Endothelial cell of umbilical vein (primary cell): ENCODE measurements around the gene TTLL5. TPM values are rescaled to one million over a fixed set of nuclear protein-coding genes. Genes with fewer than 3 reads are reported as not detected.

Source experiments
- BruUV-seq: library from RNA; stranded (reverse); fragments of 400-500 nt; replicated peaks from 2 replicates; lab custom pipeline; 2021; lab: Mats Ljungman, UMichigan
- CTCF ChIA-PET: fragments of 300-600, 350-600 bp; sonication (Branson Sonifier 250); formaldehyde crosslinking; loops from one replicate; lab custom pipeline; 2021; ENCODE audit warnings: antibody characterized with exemption, inconsistent platforms; lab: Charles Lee
- POLR2A ChIA-PET: fragments of 300-600, 350-600 bp; sonication (Branson Sonifier 250); formaldehyde crosslinking; loops from one replicate; lab custom pipeline; 2021; ENCODE audit warnings: antibody characterized with exemption, inconsistent platforms; lab: Charles Lee
- DNase-seq: peaks from one replicate; pipeline ENCODE4 v3.0.0-alpha.2; 2011; ENCODE audit warnings: low read depth, low spot score
- FAIRE-seq: peaks from 2 replicates; lab custom pipeline; 2011; peaks lifted over from hg19 to GRCh38; lab: Jason Lieb, UNC
- H2AFZ ChIP-seq: 2 replicates; pipeline ENCODE4 v1.6.0; 2012; ENCODE audit warnings: low read depth, low read length, control low read depth, inconsistent platforms
- H3K27ac ChIP-seq: 2 replicates; pipeline ENCODE4 v1.5.1; 2011; ENCODE audit warnings: low read depth, mild to moderate bottlenecking, control low read depth, low read length, moderate library complexity; ENCODE audit not compliant: insufficient read depth
- H3K27me3 ChIP-seq, 2 experiments: 2 replicates each; pipeline versions ENCODE4 v1.6.0 to v1.6.1; 2011; ENCODE audit warnings: low read length in 2 of 2, mixed read lengths in 1 of 2; ENCODE audit not compliant: control insufficient read depth in 2 of 2, insufficient read depth in 2 of 2
- H3K36me3 ChIP-seq, 2 experiments: 2 replicates in 1 of 2; 3 replicates in 1 of 2; pipeline ENCODE4 v1.5.1; 2011; ENCODE audit warnings: low read length in 2 of 2, mild to moderate bottlenecking in 1 of 2, moderate library complexity in 1 of 2; ENCODE audit not compliant: control insufficient read depth in 2 of 2, insufficient read depth in 2 of 2; ENCODE audit errors: extremely low read depth in 1 of 2
- H3K4me1 ChIP-seq: 3 replicates; pipeline ENCODE4 v1.5.1; 2011; ENCODE audit warnings: mild to moderate bottlenecking, low read length; ENCODE audit not compliant: control insufficient read depth, insufficient read depth; ENCODE audit errors: extremely low read depth
- H3K4me2 ChIP-seq: 2 replicates; pipeline ENCODE4 v1.6.1; 2011; ENCODE audit warnings: low read length, control low read depth, mixed read lengths; ENCODE audit not compliant: insufficient read depth
- H3K4me3 ChIP-seq, 3 experiments: fragments of 200-600 bp in 1 of 3; sonication (generic), shearing (Covaris generic) in 1 of 3; replicated peaks in 1 of 3; 2 replicates each; pipeline ENCODE4 v1.5.1; 2011 to 2016; ENCODE audit warnings: control low read depth in 3 of 3, low read length in 3 of 3, mild to moderate bottlenecking in 2 of 3, inconsistent platforms in 1 of 3, low read depth in 1 of 3, moderate library complexity in 1 of 3; ENCODE audit not compliant: insufficient read depth in 1 of 3
- H3K79me2 ChIP-seq: 2 replicates; pipeline ENCODE4 v1.6.0; 2012; ENCODE audit warnings: low read length, inconsistent platforms; ENCODE audit not compliant: control insufficient read depth, insufficient read depth
- H3K9ac ChIP-seq: replicated peaks from 2 replicates; pipeline ENCODE3; 2011; ENCODE audit warnings: low read length, control low read depth; ENCODE audit not compliant: insufficient read depth; ENCODE audit errors: extremely low read depth
- H3K9me1 ChIP-seq: replicated peaks from 3 replicates; pipeline ENCODE4 v1.6.0; 2011; ENCODE audit warnings: mild to moderate bottlenecking, low read length; ENCODE audit not compliant: control insufficient read depth, insufficient read depth; ENCODE audit errors: extremely low read depth
- H3K9me3 ChIP-seq: replicated peaks from 2 replicates; pipeline ENCODE4 v1.5.1; 2012; ENCODE audit warnings: low read length, inconsistent platforms; ENCODE audit not compliant: control insufficient read depth, insufficient read depth
- H4K20me1 ChIP-seq: replicated peaks from 2 replicates; pipeline ENCODE3; 2011; ENCODE audit warnings: mild to moderate bottlenecking, low read length; ENCODE audit not compliant: control insufficient read depth, insufficient read depth; ENCODE audit errors: extremely low read depth
- EZH2 ChIP-seq: IDR thresholded peaks from 2 replicates; pipeline ENCODE4 v1.6.1; 2012; ENCODE audit warnings: borderline replicate concordance, low read depth, mild to moderate bottlenecking, moderate library complexity, low read length, inconsistent platforms; ENCODE audit not compliant: severe bottlenecking
- FOS ChIP-seq: IDR thresholded peaks from 2 replicates; pipeline ENCODE4 v1.6.1; 2011; ENCODE audit warnings: mild to moderate bottlenecking, low read length, moderate library complexity, borderline replicate concordance; ENCODE audit not compliant: insufficient read depth
- GATA2 ChIP-seq: IDR thresholded peaks from 2 replicates; pipeline ENCODE4 v1.7.0; 2011; ENCODE audit warnings: low read depth, mild to moderate bottlenecking, moderate library complexity, mixed read lengths, low read length; ENCODE audit not compliant: insufficient read length, insufficient read depth
- JUN ChIP-seq: IDR thresholded peaks from 2 replicates; pipeline ENCODE4 v1.6.1; 2011; ENCODE audit warnings: borderline replicate concordance, low read depth; ENCODE audit not compliant: insufficient read length, insufficient read depth
- MYC ChIP-seq: IDR thresholded peaks from one replicate; pipeline ENCODE4 v1.6.1; 2011; ENCODE audit warnings: mild to moderate bottlenecking, low read depth, low read length
- POLR2A ChIP-seq: IDR thresholded peaks from 2 replicates; pipeline ENCODE4 v1.6.1; 2012; ENCODE audit warnings: low read depth, mild to moderate bottlenecking, control low read depth, low read length
- POLR2AphosphoS5 ChIP-seq: IDR thresholded peaks from 2 replicates; pipeline ENCODE4 v1.6.1; 2012; ENCODE audit warnings: low read depth, mild to moderate bottlenecking, control low read depth, low read length, moderate library complexity; ENCODE audit not compliant: insufficient read depth
- dilution Hi-C: fragments of 300-500 bp; cut with MboI; formaldehyde crosslinking; loops from one replicate; pipeline ENCODE4 v1.15.0; 2019; ENCODE audit warnings: low sequenced_read_pairs; ENCODE audit not compliant: extremely low pct_ligation_motif_present
- intact Hi-C: fragments of 100-400 bp; cut with micrococcal nuclease; formaldehyde crosslinking; loops from one replicate; pipeline ENCODE4 v1.10.0; 2022
- polyA plus RNA-seq, 4 experiments: library from polyadenylated mRNA; depleted of rRNA in 3 of 4; stranded (reverse) in 3 of 4; unstranded in 1 of 4; fragments of >200 nt; gene quantifications; 2 replicates each; pipeline versions ENCODE4 v1.2.1 to v1.2.3, GENCODE V29; 2011 to 2012; ENCODE audit warnings: missing spikeins in 1 of 4
- total RNA-seq: library from RNA; stranded (reverse); gene quantifications from 2 replicates; pipeline ENCODE4 v1.2.3, GENCODE V29; 2021
- TF ChIP-seq, protein P1 (sequence below): IDR thresholded peaks from 2 replicates; pipeline ENCODE4 v1.6.1; 2011; ENCODE audit not compliant: insufficient read depth, insufficient read length
- TF ChIP-seq, protein P2 (sequence below), 2 donors: IDR thresholded peaks; 1 replicate in 1 of 2; 2 replicates in 1 of 2; pipeline ENCODE4 v1.5.1; 2011; ENCODE audit warnings: low read length in 2 of 2, mild to moderate bottlenecking in 2 of 2, moderate library complexity in 2 of 2, control low read depth in 1 of 2, inconsistent platforms in 1 of 2, low read depth in 1 of 2; ENCODE audit not compliant: insufficient read depth in 1 of 2; ENCODE audit errors: extremely low read depth in 1 of 2

TTLL5 gene
- total and polyA plus RNA-seq, 2 donors (not counting 3 experiments of a cell fraction or from before 2014, with no cell fraction given), result 33.2 to 93.6 TPM

DNA sequence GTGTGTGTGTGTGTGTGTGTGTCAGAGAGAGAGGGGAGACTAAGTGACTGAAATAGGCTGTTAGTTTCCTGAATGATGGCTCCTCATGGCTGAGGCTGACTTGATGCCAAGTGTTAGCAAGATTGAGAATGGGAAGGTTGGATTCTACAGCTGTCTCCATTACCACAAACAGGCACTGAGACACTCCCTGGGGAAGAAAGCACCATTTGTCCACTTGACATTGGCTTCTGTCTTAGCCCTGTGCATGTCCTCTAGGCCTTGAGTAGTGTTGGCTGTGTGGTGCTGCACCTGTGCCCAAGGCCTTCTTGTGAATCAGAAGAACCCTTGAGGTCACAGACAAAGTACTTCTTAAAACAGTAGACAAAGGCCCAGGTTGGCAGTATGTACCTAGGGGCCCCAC is 16.0 kb upstream of the TTLL5 start:
- H3K9me1 ChIP-seq, result no peaks in the 10 kb centered on the region
- no peaks in the 10 kb centered on the region for H3K79me2 ChIP-seq
- POLR2A ChIA-PET, result no interaction called here
- H3K9me3 ChIP-seq, result no peaks in the 10 kb centered on the region
- no peak for DNase-seq
- FAIRE-seq, result no peak
- H2AFZ ChIP-seq, result no peak overlapping the region
- no peak overlapping the region for H3K4me3 ChIP-seq
- no peak overlapping the region for H3K4me2 ChIP-seq
- TF ChIP-seq POLR2AphosphoS5 (no peak), MYC (no peak), POLR2A (no peak), EZH2 (no peak), GATA2 (no peak), FOS (no peak), JUN (no peak)
- TF ChIP-seq, protein P1, sequence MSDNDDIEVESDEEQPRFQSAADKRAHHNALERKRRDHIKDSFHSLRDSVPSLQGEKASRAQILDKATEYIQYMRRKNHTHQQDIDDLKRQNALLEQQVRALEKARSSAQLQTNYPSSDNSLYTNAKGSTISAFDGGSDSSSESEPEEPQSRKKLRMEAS, result no peak
- TF ChIP-seq, protein P2, sequence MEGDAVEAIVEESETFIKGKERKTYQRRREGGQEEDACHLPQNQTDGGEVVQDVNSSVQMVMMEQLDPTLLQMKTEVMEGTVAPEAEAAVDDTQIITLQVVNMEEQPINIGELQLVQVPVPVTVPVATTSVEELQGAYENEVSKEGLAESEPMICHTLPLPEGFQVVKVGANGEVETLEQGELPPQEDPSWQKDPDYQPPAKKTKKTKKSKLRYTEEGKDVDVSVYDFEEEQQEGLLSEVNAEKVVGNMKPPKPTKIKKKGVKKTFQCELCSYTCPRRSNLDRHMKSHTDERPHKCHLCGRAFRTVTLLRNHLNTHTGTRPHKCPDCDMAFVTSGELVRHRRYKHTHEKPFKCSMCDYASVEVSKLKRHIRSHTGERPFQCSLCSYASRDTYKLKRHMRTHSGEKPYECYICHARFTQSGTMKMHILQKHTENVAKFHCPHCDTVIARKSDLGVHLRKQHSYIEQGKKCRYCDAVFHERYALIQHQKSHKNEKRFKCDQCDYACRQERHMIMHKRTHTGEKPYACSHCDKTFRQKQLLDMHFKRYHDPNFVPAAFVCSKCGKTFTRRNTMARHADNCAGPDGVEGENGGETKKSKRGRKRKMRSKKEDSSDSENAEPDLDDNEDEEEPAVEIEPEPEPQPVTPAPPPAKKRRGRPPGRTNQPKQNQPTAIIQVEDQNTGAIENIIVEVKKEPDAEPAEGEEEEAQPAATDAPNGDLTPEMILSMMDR (IDR thresholded peaks at IDR 0.05; ENCODE audit: extremely low read depth in 1 of 2, insufficient read depth in 1 of 2, low read depth in 1 of 2, low read length in 2 of 2), result no peak
- CTCF ChIA-PET, result interaction anchor here (0.7 to 14.6 kb wide), 3 partner anchors 9 to 69 kb away, joined by 3 to 309 read pairs (median 7); partner anchors contain the start of gene FLVCR2
- dilution Hi-C loops (no loop called here), intact Hi-C loops (loop anchor here (5.0 kb wide), 1 partner anchor 123 kb away; the partner anchor contains the start of gene BATF)
- H3K36me3 ChIP-seq, result peaks cover under 1 to 5% of the 10 kb centered on the region in 2 experiments
- H3K27me3 ChIP-seq, result no peaks in the 10 kb centered on the region
- no peak overlapping the region for H3K9ac ChIP-seq
- no peaks in the 10 kb centered on the region for H4K20me1 ChIP-seq
- BruUV-seq, result no TSS peak
- H3K4me1 ChIP-seq, result peaks cover 16% of the 10 kb centered on the region
- H3K27ac ChIP-seq, result no peak overlapping the region
